SK-N-SH (cell line): ENCODE data around the gene ADIRF. TPM values are rescaled to one million over a fixed set of nuclear protein-coding genes. Genes with fewer than 3 reads are reported as not detected.

Source experiments
- CTCF ChIA-PET: fragments of 300-600, 350-600 bp; formaldehyde crosslinking; extraction: SDS; loops from one replicate; lab custom pipeline; 2021; lab: Yijun Ruan, JAX
- POLR2A ChIA-PET: fragments of 350-600 bp; sonication (Branson Sonifier 250); formaldehyde crosslinking; extraction: SDS; loops from one replicate; lab custom pipeline; 2020; ENCODE audit warnings: antibody characterized with exemption, inconsistent platforms; lab: Yijun Ruan, JAX
- DNase-seq: peaks from one replicate; pipeline ENCODE4 v3.0.0; 2012
- H2AFZ ChIP-seq: fragments of 200-600 bp; sonication (generic); 2 replicates; pipeline ENCODE4 v1.8.1; 2016; ENCODE audit warnings: antibody characterized with exemption, mild to moderate bottlenecking, low read depth
- H3F3A ChIP-seq: fragments of 200-600 bp; sonication (generic); replicated peaks from 2 replicates; pipeline ENCODE3; 2016; ENCODE audit warnings: antibody characterized with exemption, mild to moderate bottlenecking; ENCODE audit not compliant: insufficient read depth
- H3K27ac ChIP-seq, 2 experiments: fragments of 200-500 bp in 1 of 2; fragments of 200-600 bp in 1 of 2; sonication (Bioruptor generic) in 1 of 2; sonication (generic), shearing (Covaris generic) in 1 of 2; 2 replicates each; pipeline versions ENCODE4 v1.5.1 to v1.6.1; 2014 to 2016; ENCODE audit warnings: low read depth in 2 of 2, inconsistent platforms in 1 of 2, low read length in 1 of 2, mild to moderate bottlenecking in 1 of 2, mixed read lengths in 1 of 2
- H3K27me3 ChIP-seq: fragments of 200-600 bp; sonication (generic), shearing (Covaris generic); 2 replicates; pipeline ENCODE4 v1.6.1; 2016; ENCODE audit warnings: mixed run types; ENCODE audit not compliant: insufficient read depth
- H3K36me3 ChIP-seq, 2 experiments: fragments of 200-500 bp in 1 of 2; fragments of 200-600 bp in 1 of 2; sonication (Bioruptor generic) in 1 of 2; sonication (generic) in 1 of 2; replicated peaks in 1 of 2; 2 replicates each; pipeline versions ENCODE3 to v1.5.1; 2014 to 2016; ENCODE audit warnings: low read length in 1 of 2, mild to moderate bottlenecking in 1 of 2; ENCODE audit not compliant: insufficient read depth in 2 of 2, control insufficient read depth in 1 of 2
- H3K4me1 ChIP-seq, 2 experiments: fragments of 200-500 bp in 1 of 2; fragments of 200-600 bp in 1 of 2; sonication (Bioruptor generic) in 1 of 2; sonication (generic), shearing (Covaris generic) in 1 of 2; 2 replicates each; pipeline versions ENCODE4 v1.5.1 to v1.6.1; 2014 to 2016; ENCODE audit warnings: low read depth in 1 of 2, low read length in 1 of 2, mixed run types in 1 of 2; ENCODE audit not compliant: insufficient read depth in 2 of 2, control insufficient read depth in 1 of 2
- H3K4me2 ChIP-seq: fragments of 200-600 bp; sonication (generic), shearing (Covaris generic); 2 replicates; pipeline ENCODE4 v1.6.1; 2017; ENCODE audit warnings: mixed run types
- H3K4me3 ChIP-seq, 2 experiments: fragments of 200-500 bp in 1 of 2; fragments of 200-600 bp in 1 of 2; sonication (Bioruptor generic) in 1 of 2; sonication (generic), shearing (Covaris generic) in 1 of 2; 2 replicates each; pipeline versions ENCODE4 v1.5.1 to v1.8.1; 2014 to 2016; ENCODE audit warnings: low read depth in 2 of 2, inconsistent platforms in 1 of 2, low read length in 1 of 2, mild to moderate bottlenecking in 1 of 2, mixed read lengths in 1 of 2, moderate library complexity in 1 of 2
- H3K79me2 ChIP-seq: fragments of 200-600 bp; sonication (generic); 2 replicates; pipeline ENCODE4 v1.8.1; 2017; ENCODE audit warnings: mild to moderate bottlenecking; ENCODE audit not compliant: insufficient read depth
- H3K9ac ChIP-seq: fragments of 200-600 bp; sonication (generic); 2 replicates; pipeline ENCODE4 v1.6.1; 2017; ENCODE audit warnings: mixed run types
- H3K9me2 ChIP-seq: fragments of 200-600 bp; sonication (generic); 2 replicates; pipeline ENCODE4 v1.6.1; 2017; ENCODE audit warnings: mixed run types
- H3K9me3 ChIP-seq: fragments of 200-600 bp; sonication (generic); 2 replicates; pipeline ENCODE4 v1.6.1; 2017; ENCODE audit warnings: mixed run types, mild to moderate bottlenecking, moderate library complexity
- H4K20me1 ChIP-seq: fragments of 200-600 bp; sonication (generic); 2 replicates; pipeline ENCODE4 v1.6.1; 2017; ENCODE audit warnings: mild to moderate bottlenecking, mixed run types; ENCODE audit not compliant: insufficient read depth
- CHD2 ChIP-seq: fragments of 150-350 bp; IDR thresholded peaks from 2 replicates; pipeline ENCODE4 v1.6.1; 2018; ENCODE audit warnings: low read length; ENCODE audit not compliant: partially characterized antibody
- EZH2phosphoT487 ChIP-seq: fragments of 200-600 bp; sonication (generic); IDR thresholded peaks from 2 replicates; pipeline ENCODE4 v1.6.1; 2017; ENCODE audit warnings: low read depth, mixed run types, mild to moderate bottlenecking, antibody characterized with exemption, moderate library complexity, borderline replicate concordance
- FOSL2 ChIP-seq: IDR thresholded peaks from 2 replicates; pipeline ENCODE4 v1.4.0; 2012; ENCODE audit warnings: low read depth, mild to moderate bottlenecking, moderate library complexity, borderline replicate concordance
- FOXM1 ChIP-seq: IDR thresholded peaks from 2 replicates; pipeline ENCODE4 v1.4.0; 2012; ENCODE audit warnings: low read depth, mild to moderate bottlenecking
- GABPA ChIP-seq: IDR thresholded peaks from 2 replicates; pipeline ENCODE4 v1.4.0; 2012; ENCODE audit warnings: low read depth, mild to moderate bottlenecking
- MAX ChIP-seq: IDR thresholded peaks from 2 replicates; pipeline ENCODE4 v1.4.0; 2012; ENCODE audit warnings: low read depth
- MEF2A ChIP-seq: IDR thresholded peaks from 2 replicates; pipeline ENCODE4 v1.4.0; 2012; ENCODE audit warnings: low read depth, borderline replicate concordance
- MXI1 ChIP-seq: IDR thresholded peaks from 2 replicates; pipeline ENCODE4 v1.6.1; 2012; ENCODE audit warnings: mild to moderate bottlenecking, low read depth, low read length, improper control_type of control experiment
- NFIC ChIP-seq: IDR thresholded peaks from 2 replicates; pipeline ENCODE4 v1.4.0; 2012; ENCODE audit warnings: borderline replicate concordance
- PBX3 ChIP-seq: IDR thresholded peaks from 2 replicates; pipeline ENCODE4; 2012
- SIN3A ChIP-seq: IDR thresholded peaks from 2 replicates; pipeline ENCODE4 v1.6.1; 2012; ENCODE audit warnings: low read depth, mild to moderate bottlenecking, low read length, moderate library complexity, borderline replicate concordance
- USF1 ChIP-seq: IDR thresholded peaks from 2 replicates; pipeline ENCODE4 v1.4.0; 2012; ENCODE audit warnings: low read depth, borderline replicate concordance
- USF2 ChIP-seq: fragments of 150-350 bp; IDR thresholded peaks from 2 replicates; pipeline ENCODE4 v1.6.1; 2017; ENCODE audit warnings: antibody characterized with exemption, low read length, low read depth, borderline replicate concordance
- YY1 ChIP-seq: IDR thresholded peaks from 2 replicates; pipeline ENCODE4 v1.4.0; 2012; ENCODE audit warnings: low read depth, mild to moderate bottlenecking
- WGBS: methylation state at CpG from one replicate; pipeline ENCODE4 v1.1.6; 2017; ENCODE audit warnings: low lambda C conversion rate; 5-methylcytosine and 5-hydroxymethylcytosine counted together
- polyA plus RNA-seq, 3 experiments: library from polyadenylated mRNA; depleted of rRNA; stranded (reverse); fragments of >200 nt; gene quantifications; 2 replicates each; pipeline ENCODE4 v1.2.3, GENCODE V29; 2012

ADIRF gene
- polyA plus RNA-seq, 1 of the 3 experiments (the other 2 are of a cell fraction) = not detected

- Histone ChIP-seq H3K4me1 (peaks cover 6 to 11% of the 10 kb centered on the region in 2 experiments; a peak in 2 of 4 replicates), H3K9ac (no peak overlapping the region), H3K79me2 (no peaks in the 10 kb centered on the region), H3K27me3 (no peaks in the 10 kb centered on the region), H3K4me3 (no peak overlapping the region), H4K20me1 (no peaks in the 10 kb centered on the region), H3K9me3 (no peaks in the 10 kb centered on the region), H3K4me2 (no peak overlapping the region), H3K9me2 (no peaks in the 10 kb centered on the region), H2AFZ (no peak overlapping the region), H3F3A (no peaks in the 10 kb centered on the region), H3K36me3 (no peaks in the 10 kb centered on the region), H3K27ac (no peak overlapping the region)
- no peak for TF ChIP-seq USF2
- CTCF ChIA-PET = interaction anchor here (0.8 to 1.5 kb wide), 3 partner anchors 24 to 130 kb away, joined by 3 to 5 read pairs (median 4); no protein-coding TSS in a partner anchor
- WGBS = 100% methylated on average over 4 of the region's 12 CpGs
- no peak for DNase-seq
- POLR2A ChIA-PET = no interaction called here
These were observed 4.9 kb upstream of the ADIRF start for GRCh38 chr10:86963341-86963919.

GRCh38 chr10:86964061-86964846 lies 4.0 kb upstream of the ADIRF start:
- Histone ChIP-seq H3K9ac (no peak overlapping the region), H2AFZ (no peak overlapping the region), H3K27me3 (no peaks in the 10 kb centered on the region), H3K9me2 (no peaks in the 10 kb centered on the region), H4K20me1 (no peaks in the 10 kb centered on the region), H3K79me2 (no peaks in the 10 kb centered on the region), H3K9me3 (no peaks in the 10 kb centered on the region), H3K4me1 (peaks cover 5 to 6% of the 10 kb centered on the region in 2 experiments; a peak in 2 of 4 replicates), H3K4me3 (no peak overlapping the region), H3K27ac (no peak overlapping the region), H3F3A (no peaks in the 10 kb centered on the region), H3K36me3 (no peaks in the 10 kb centered on the region), H3K4me2 (no peak overlapping the region)
- no peak for TF ChIP-seq FOSL2
- no peak for TF ChIP-seq EZH2phosphoT487
- TF ChIP-seq NFIC = no peak
- no peak for TF ChIP-seq MAX
- TF ChIP-seq MXI1 = no peak
- no peak for TF ChIP-seq FOXM1
- no peak for TF ChIP-seq PBX3
- no peak for TF ChIP-seq USF1
- TF ChIP-seq MEF2A = no peak
- no peak for TF ChIP-seq SIN3A
- no peak for TF ChIP-seq GABPA
- TF ChIP-seq YY1 = no peak
- no peak for TF ChIP-seq CHD2
- CTCF ChIA-PET = interaction anchor here (0.8 to 1.4 kb wide), 2 partner anchors 24 to 130 kb away, joined by 3 to 4 read pairs; no protein-coding TSS in a partner anchor
- peak; percentile 36 for DNase-seq
- POLR2A ChIA-PET = no interaction called here
- WGBS = 89% methylated on average over 6 of the region's 13 CpGs
